Activated CD4-positive, alpha-beta T cell treated with anti-CD3 and anti-CD28 coated beads for 1 hour (primary cell): Measurements from ENCODE around the gene TXNDC5.

Experiments used
- DNase-seq: peaks from one replicate; pipeline ENCODE4 v3.0.0-alpha.2; 2020

The TXNDC5 gene

GRCh38 chr6:7910654-7911344 is at the start of gene TXNDC5:
TXNDC5 (minus strand) TSS chr6:7910788; CDS start chr6:7910776, 12 bp downstream.
- peak; percentile 51 for DNase-seq

- no peak for DNase-seq
These were observed 49.6 kb upstream of the TXNDC5 start for GRCh38 chr6:7960141-7960540.

- DNase-seq, result no peak
These were observed 48.9 kb upstream of the TXNDC5 start for GRCh38 chr6:7959453-7959852.

- DNase-seq, result no peak
These were observed 47.9 kb upstream of the TXNDC5 start for GRCh38 chr6:7958464-7958863.

GRCh38 chr6:7956257-7956656 is 45.7 kb upstream of the TXNDC5 start:
- no peak for DNase-seq

GRCh38 chr6:7954477-7955200 is 44.1 kb upstream of the TXNDC5 start:
- no peak for DNase-seq

- DNase-seq, result no peak
These were observed 43.2 kb upstream of the TXNDC5 start for GRCh38 chr6:7953753-7954152.

GRCh38 chr6:7939864-7940228 is 29.3 kb upstream of the TXNDC5 start:
- no peak for DNase-seq

GRCh38 chr6:7939184-7939863 is 28.7 kb upstream of the TXNDC5 start:
- no peak for DNase-seq

- no peak for DNase-seq
These were observed 28.1 kb upstream of the TXNDC5 start for GRCh38 chr6:7938562-7939183.

GRCh38 chr6:7933794-7934193 is 23.2 kb upstream of the TXNDC5 start:
- DNase-seq, result no peak

GRCh38 chr6:7932625-7933024 is 22.0 kb upstream of the TXNDC5 start:
- DNase-seq, result no peak

GRCh38 chr6:7924867-7925266 is 14.3 kb upstream of the TXNDC5 start:
- DNase-seq, result no peak

GRCh38 chr6:7922596-7922995 is 12.0 kb upstream of the TXNDC5 start:
- DNase-seq, result no peak

GRCh38 chr6:7921632-7922092 is 11.1 kb upstream of the TXNDC5 start:
- no peak for DNase-seq

GRCh38 chr6:7921046-7921445 is 10.5 kb upstream of the TXNDC5 start:
- no peak for DNase-seq

- no peak for DNase-seq
These were observed 9.8 kb upstream of the TXNDC5 start for GRCh38 chr6:7920425-7920824.

- DNase-seq, result no peak
These were observed 9.3 kb upstream of the TXNDC5 start for GRCh38 chr6:7919871-7920270.

- no peak for DNase-seq
These were observed 7.8 kb upstream of the TXNDC5 start for GRCh38 chr6:7918403-7918802.

- no peak for DNase-seq
These were observed 7.1 kb upstream of the TXNDC5 start for GRCh38 chr6:7917729-7918128.

- DNase-seq, result no peak
These were observed 6.4 kb upstream of the TXNDC5 start for GRCh38 chr6:7916959-7917358.

- DNase-seq, result no peak
These were observed 4.6 kb upstream of the TXNDC5 start for GRCh38 chr6:7914991-7915789.

GRCh38 chr6:7914311-7914710 is 3.7 kb upstream of the TXNDC5 start:
- DNase-seq, result no peak
